22Rv1 (cell line): ENCODE data around the gene STUM.

Source experiments
- H3K27ac ChIP-seq: fragments of 450-650 bp; 2 replicates; pipeline ENCODE4 v1.5.1; 2017
- CTCF ChIP-seq: fragments of 450-650 bp; IDR thresholded peaks from 2 replicates; pipeline ENCODE4 v1.5.1; 2017; ENCODE audit warnings: mild to moderate bottlenecking
- ZFX ChIP-seq: fragments of 450-650 bp; IDR thresholded peaks from 2 replicates; pipeline ENCODE4 v1.6.1; 2017; ENCODE audit warnings: antibody characterized with exemption, borderline replicate concordance

The STUM gene

GRCh38 chr1:226534098-226534497 lies 14.5 kb upstream of the STUM start:
- H3K27ac ChIP-seq = no peak overlapping the region
- no peak for TF ChIP-seq ZFX
- TF ChIP-seq CTCF = no peak

GRCh38 chr1:226534645-226535044 lies 13.9 kb upstream of the STUM start:
- no peak for TF ChIP-seq CTCF
- no peak for TF ChIP-seq ZFX
- no peak overlapping the region for H3K27ac ChIP-seq

GRCh38 chr1:226535666-226536065 lies 12.9 kb upstream of the STUM start:
- TF ChIP-seq CTCF (no peak), ZFX (no peak)
- H3K27ac ChIP-seq = no peak overlapping the region

GRCh38 chr1:226541231-226541630 lies 7.3 kb upstream of the STUM start:
- TF ChIP-seq CTCF (no peak), ZFX (no peak)
- no peak overlapping the region for H3K27ac ChIP-seq

GRCh38 chr1:226541631-226542622 lies 6.6 kb upstream of the STUM start:
- TF ChIP-seq CTCF (no peak), ZFX (no peak)

GRCh38 chr1:226542623-226543103 lies 5.9 kb upstream of the STUM start:
- TF ChIP-seq CTCF (no peak), ZFX (no peak)
- no peak overlapping the region for H3K27ac ChIP-seq

More at GRCh38 chr1:226541631-226542622, 6.6 kb upstream of the STUM start:
- H3K27ac ChIP-seq = no peak overlapping the region
